H7 (cell line): Measurements from ENCODE around the gene C1QTNF8. TPM values are rescaled to one million over a fixed set of nuclear protein-coding genes. Genes with fewer than 3 reads are reported as not detected.

ENCODE experiments used
- DNase-seq: peaks from one replicate; pipeline ENCODE4 v3.0.0; 2012
- H3K27me3 ChIP-seq: 2 replicates; pipeline ENCODE4 v1.6.0; 2011; ENCODE audit warnings: mild to moderate bottlenecking, low read length; ENCODE audit not compliant: control insufficient read depth, insufficient read depth
- H3K36me3 ChIP-seq: replicated peaks from 2 replicates; pipeline ENCODE4 v1.5.1; 2011; ENCODE audit warnings: low read length; ENCODE audit not compliant: control insufficient read depth, insufficient read depth
- H3K4me3 ChIP-seq: 2 replicates; pipeline ENCODE4 v1.5.1; 2011; ENCODE audit warnings: low read depth, mild to moderate bottlenecking, control low read depth, low read length, moderate library complexity; ENCODE audit not compliant: insufficient read depth
- total RNA-seq: library from RNA; depleted of rRNA; stranded (reverse); fragments of >200 nt; shearing (Covaris generic); gene quantifications from 2 replicates; pipeline ENCODE4 v1.2.3, GENCODE V29; 2014; rRNA removed

The C1QTNF8 gene
- total RNA-seq, 1 experiment from 2014 or later: not detected

GRCh38 chr16:1038932-1039331 is 57.1 kb downstream of the C1QTNF8 start:
- DNase-seq: no peak

More at GRCh38 chr16:1038932-1039331, 57.1 kb downstream of the C1QTNF8 start:
- H3K36me3 ChIP-seq: no peaks in the 10 kb centered on the region
- H3K27me3 ChIP-seq: no peaks in the 10 kb centered on the region
- H3K4me3 ChIP-seq: no peak overlapping the region

Other genes with a start within 250 kb of the C1QTNF8 start
- gene LMF1, start 125.3 kb downstream of the C1QTNF8 start, total RNA-seq: 7.1 and 9.5 TPM in 2 replicates
- 10.0 and 12.8 TPM in 2 replicates for gene SOX8, start 114.5 kb downstream of the C1QTNF8 start, total RNA-seq
- 0.18 and 0.21 TPM in 2 replicates for gene SSTR5, start 23.5 kb downstream of the C1QTNF8 start, total RNA-seq
- 24.8 and 27.3 TPM in 2 replicates for gene CACNA1H, start 56.9 kb upstream of the C1QTNF8 start, total RNA-seq
- not detected in 2 replicates for gene TPSG1, start 129.0 kb upstream of the C1QTNF8 start, total RNA-seq
- gene TPSB2, start 133.9 kb upstream of the C1QTNF8 start, total RNA-seq: not detected in 2 replicates
- not detected in 2 replicates for gene TPSAB1, start 144.5 kb upstream of the C1QTNF8 start, total RNA-seq
- not detected in 2 replicates for gene TPSD1, start 159.8 kb upstream of the C1QTNF8 start, total RNA-seq
- 79.9 and 80.2 TPM in 2 replicates for gene UBE2I, start 213.4 kb upstream of the C1QTNF8 start, total RNA-seq
- gene BAIAP3, start 237.4 kb upstream of the C1QTNF8 start, total RNA-seq: 2.6 and 5.7 TPM in 2 replicates